GM18517 (cell line): Measurements from ENCODE around the gene RPS27L.
"Not testable (repeated sequence)": the region's sequence is repeated elsewhere in the genome, so short reads cannot be mapped to it uniquely, and the experiment has no call there.

Experiments
- ATAC-seq: cut with Tn5 transposase; IDR thresholded peaks from one replicate; pipeline ENCODE4 v1.9.1; 2021; ENCODE audit warnings: mild to moderate bottlenecking, moderate library complexity; ENCODE audit not compliant: unreplicated experiment

RPS27L gene

DNA sequence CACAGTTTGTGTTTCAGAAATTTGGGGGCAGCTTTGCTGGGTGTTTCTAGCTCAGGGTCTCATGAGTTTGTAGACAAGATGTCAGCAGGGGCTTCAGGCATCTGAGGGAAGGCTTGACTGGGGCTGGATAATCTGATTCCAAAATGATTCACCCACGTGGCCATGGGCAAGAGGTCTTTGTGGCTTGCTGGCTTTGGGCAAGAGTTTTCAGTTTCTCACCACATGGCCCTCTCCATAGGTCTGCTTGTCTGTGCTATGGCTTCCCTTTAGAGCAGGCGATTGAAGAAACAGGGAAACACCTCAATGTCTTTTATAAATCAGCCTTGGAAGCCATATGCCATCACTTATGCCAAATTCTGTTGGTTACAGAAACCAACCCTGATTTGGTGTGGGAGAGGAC lies 11.9 kb downstream of the RPS27L start:
- ATAC-seq = no peak

DNA sequence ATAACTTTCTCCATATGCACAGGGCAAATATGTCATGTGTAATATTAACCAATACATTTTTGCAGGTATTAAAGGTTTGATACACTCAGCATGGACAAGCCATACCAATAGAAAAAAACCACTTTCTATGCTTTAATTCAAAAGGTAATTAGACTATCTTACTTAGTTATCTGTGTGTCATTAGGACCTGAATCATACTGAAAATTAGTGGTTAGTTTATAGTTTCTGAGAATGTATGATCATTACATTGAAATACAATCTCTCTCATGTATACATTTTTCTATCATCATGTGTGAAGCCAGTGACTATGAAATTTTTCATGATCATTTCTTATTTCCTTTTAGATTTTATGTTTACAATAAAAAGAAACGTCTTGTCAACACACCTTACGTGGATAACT lies 16.3 kb downstream of the RPS27L start:
- no peak for ATAC-seq

DNA sequence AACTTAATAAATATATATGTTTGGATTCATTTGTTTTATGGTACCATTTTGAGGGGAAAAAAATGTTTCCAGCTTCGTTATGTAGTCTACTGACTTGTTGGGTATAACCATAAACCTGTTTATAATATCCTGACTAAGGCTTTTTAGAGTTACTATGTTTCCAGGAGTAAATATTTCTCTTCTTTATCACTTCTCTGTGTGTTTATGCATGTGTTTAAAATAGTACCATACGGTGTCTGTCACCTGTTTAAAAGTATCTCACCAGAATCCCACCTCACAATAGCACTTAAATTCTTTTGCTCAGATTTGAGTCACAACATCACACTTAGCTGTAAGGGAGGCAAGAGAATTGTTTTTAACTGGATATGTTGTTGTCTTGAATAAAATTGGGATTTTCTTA lies 20.5 kb downstream of the RPS27L start:
- no peak for ATAC-seq

DNA sequence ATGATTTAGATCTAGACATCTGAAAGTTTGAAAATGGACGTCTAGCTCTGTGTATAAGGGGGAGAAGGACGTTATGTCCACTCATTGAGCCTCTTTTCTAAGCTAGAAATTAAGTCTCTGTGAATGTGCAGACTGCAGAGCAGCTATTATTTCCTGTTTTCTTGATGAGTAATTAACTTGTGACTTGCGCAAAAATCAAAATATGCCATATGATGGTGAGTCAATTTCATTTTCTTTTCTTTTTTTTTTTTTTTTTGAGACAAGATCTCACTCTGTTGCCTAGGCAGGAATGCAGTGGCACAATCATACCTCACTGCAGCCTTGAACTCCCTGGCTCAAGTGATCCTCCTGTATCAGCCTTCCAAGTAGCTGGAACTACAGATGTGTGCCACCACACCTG lies 21.5 kb downstream of the RPS27L start:
- ATAC-seq = no peak

DNA sequence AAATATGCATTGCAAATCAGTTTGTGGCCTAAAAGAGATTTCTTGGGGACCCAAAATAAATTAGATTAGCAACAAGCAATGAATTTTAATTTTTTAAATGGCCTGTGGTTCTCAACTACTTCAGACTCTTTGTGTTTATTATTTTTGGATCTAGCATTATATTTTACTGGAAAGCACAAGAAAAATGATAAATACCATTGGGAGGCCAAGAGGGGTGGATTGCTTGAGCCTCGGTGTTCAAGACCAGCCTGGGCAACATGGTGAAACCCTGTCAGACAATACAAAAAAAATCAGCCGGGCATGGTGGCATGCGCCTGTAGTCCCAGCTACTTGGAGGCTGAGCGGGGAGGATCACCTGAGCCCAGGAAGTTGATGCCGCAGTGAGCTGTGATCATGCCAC lies 22.0 kb downstream of the RPS27L start:
- no peak for ATAC-seq

DNA sequence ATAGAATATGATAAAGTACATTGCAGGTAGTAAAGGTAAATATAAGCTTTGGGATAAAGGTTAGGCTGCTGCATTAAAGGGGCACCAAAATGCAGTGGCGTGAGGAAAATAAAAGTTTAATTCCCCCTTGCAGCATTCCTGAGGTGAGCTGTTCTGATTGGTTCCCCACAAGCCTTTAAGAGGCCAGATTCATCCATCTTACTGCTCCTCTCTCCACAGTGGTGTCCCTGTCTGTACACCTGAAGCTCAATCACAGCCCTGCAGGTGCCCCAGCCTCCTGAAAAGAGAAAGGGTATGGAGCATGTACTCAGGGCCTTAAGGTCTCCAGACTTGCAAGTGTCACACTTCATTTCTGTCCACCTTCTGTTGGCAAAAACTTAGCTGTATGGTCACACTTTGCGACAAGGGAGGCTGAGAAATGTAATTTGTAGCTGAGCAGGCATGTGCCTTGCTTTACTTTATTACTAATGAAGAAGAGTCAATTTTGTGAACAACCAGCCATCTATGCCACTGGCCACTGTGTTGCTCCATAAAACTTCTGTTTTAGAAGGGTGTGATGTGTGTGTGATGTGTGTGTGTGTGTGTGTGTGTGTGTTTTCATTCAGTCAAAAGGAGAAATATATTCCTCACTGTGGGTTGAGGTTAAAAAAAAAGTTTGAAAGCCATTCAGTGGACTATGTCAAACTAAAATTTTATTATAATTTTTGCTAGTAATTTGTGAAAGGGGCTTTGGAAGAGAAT lies 22.9 kb downstream of the RPS27L start:
- no peak for ATAC-seq

DNA sequence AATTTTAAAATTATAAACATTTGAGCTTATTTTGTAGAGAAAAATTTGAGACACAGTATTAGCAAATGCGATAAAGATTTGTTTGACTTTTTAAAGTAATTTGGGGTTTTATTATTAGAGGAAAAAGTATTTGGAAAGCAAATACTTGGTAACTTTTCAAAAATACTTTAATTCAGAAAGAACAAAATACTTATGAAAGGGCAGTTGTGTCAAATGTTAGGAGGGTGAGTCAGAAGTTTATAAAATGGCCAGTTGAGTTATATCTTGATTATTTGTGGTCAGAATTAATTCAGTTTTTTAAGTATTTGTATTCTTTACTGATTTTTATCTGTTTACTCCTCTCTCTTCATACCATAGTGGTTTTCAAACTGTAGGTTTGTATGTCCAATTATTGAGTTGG lies 23.5 kb downstream of the RPS27L start:
- no peak for ATAC-seq

DNA sequence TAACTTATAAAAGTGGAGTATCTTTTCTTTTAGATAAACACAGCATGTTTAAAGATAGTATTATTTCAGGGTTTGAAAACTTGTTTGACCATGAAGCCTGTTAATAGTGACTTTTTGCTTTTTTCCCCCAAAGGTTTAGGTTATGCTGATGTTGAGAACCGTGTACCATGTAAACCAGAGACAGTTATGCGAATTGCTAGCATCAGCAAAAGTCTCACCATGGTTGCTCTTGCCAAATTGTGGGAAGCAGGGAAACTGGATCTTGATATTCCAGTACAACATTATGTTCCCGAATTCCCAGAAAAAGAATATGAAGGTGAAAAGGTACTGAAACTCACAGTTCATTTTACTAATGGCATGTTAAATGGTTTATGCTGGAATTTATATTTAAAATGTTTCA lies 30.6 kb downstream of the RPS27L start:
- ATAC-seq = no peak

DNA sequence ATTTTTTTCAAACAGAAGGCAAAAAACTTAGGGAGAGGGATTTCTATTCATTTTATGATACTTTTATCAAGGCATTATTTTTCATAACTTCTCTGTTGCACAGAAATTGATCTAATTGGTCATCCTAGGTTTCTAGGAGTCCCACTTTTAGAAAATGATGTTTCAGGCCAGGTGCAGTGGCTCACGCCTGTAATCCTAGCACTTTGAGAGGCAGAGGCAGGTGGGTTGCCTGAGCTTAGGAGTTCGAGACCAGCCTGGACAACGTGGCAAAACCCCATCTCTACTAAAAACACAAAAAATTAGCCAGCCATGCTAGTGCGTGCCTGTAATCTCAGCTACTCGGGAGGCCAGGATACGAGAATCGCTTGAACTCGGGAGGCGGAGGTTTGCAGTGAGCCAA lies 32.8 kb downstream of the RPS27L start:
- ATAC-seq = no peak

DNA sequence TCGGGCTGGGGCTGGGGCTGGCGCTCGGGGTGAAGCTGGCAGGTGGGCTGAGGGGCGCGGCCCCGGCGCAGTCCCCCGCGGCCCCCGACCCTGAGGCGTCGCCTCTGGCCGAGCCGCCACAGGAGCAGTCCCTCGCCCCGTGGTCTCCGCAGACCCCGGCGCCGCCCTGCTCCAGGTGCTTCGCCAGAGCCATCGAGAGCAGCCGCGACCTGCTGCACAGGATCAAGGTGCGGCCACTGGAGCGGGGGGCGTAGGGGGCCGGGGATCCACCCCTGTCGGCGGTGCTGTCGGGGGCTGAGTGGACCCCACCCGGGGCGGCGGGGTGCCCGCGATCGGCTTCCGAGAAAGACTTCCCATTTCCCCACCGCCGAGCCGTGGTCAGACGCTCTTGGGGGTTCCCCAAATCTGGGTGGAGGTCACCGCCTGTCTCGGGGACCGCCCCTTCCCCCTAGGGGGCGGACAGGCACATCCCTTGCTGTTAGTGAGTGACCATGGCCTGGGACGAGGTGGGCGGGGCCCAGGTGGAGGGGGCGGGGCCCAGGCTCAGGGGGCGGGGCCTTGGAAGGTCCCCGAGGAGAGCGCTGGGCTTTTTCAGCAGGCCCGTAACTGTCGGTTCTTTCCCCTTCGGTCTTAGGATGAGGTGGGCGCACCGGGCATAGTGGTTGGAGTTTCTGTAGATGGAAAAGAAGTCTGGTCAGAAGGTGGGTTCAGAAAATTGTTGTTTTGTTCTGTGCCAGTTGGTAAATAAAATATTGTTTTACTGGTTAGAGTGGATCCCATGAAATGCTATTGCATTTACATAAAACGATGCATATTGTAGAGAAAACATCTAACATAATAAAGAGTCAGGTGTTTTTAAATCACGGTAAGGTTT lies 35.0 kb downstream of the RPS27L start:
- peak; percentile 80 for ATAC-seq

DNA sequence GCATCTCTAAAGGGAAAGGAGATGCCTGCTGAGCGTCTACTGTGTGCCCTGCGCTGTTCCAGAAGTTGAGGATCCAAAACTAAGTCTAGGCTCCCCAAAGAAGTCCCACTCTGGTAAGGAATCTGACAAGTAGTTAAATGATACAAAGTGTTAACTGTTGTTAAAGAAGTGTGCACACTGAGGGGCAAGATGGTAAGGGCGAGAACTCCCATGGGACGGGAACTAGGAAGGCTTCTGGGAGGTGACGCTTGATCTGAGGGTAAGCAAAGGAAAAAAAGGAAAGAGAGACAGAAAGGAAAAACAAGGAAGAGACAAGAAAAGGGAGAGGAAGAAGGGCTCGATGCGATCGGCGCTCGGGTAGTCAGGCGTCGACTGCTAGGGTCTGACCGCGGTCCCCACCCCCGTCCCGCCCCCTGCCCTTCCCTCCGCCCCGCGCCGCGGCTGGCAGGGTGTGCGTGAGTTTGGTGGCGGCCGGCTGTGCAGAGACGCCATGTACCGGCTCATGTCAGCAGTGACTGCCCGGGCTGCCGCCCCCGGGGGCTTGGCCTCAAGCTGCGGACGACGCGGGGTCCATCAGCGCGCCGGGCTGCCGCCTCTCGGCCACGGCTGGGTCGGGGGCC lies 35.8 kb downstream of the RPS27L start, which contains the start of gene LACTB:
LACTB (plus strand) TSS at position 480 of the 620 bp plus-strand sequence; CDS start at position 491, 11 bp downstream.
- ATAC-seq = peak; percentile 59

DNA sequence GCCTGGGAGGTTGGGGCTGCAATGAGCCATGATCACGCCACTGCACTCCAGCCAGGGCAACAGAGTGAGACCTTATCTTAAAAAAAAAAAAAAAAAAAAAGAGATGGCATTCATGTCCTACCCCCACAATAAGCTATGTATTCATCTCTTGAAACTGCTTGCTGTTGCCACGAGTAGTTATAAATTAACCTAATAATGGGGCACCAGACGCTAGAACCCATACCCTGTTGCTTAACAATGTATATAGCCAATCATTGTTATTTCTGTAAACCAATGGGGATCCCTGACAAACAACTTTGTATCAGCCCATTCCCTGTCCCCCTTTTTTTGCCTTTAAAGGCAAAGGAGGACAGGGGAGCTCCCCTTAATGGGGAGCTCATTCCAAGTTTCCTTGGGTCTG lies 38.4 kb downstream of the RPS27L start:
- ATAC-seq = no peak

DNA sequence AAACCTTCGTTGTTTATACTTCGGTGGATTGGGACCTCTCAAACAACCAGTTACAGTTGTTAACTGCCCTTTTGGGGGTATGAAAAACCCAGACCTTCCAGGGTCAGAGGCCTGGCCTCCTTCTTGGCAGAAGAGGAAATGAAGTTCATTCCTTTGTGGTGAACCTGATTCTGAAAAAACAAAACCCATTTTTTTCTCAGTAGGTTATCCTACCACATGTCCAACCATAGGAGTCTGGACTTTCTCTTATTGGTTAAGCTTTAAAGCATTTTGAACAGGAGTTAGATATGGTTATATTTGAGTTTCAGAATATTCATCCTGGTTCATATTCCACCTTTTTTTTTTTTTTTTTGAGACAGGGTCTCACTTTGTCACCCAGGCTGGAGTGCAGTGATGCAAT lies 42.8 kb downstream of the RPS27L start:
- no peak for ATAC-seq

DNA sequence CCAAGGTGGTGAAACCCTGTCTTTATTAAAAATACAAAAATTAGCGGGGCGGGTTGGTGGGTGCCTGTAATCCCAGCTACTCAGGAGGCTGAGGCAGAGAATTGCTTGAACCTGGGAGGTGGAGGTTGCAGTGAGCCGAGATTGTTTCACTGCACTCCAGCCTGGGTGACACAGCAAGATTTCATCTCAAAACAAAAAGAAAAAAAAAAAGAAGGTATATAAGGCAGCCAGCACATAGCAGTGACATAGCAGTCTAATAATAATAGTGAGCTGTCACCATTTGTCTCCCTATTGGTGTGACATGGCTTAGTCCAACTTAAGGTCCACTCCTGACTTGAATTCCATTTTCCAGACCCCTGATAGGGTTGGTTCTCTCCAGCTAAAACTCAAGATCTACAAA lies 44.4 kb downstream of the RPS27L start:
- ATAC-seq = no peak

DNA sequence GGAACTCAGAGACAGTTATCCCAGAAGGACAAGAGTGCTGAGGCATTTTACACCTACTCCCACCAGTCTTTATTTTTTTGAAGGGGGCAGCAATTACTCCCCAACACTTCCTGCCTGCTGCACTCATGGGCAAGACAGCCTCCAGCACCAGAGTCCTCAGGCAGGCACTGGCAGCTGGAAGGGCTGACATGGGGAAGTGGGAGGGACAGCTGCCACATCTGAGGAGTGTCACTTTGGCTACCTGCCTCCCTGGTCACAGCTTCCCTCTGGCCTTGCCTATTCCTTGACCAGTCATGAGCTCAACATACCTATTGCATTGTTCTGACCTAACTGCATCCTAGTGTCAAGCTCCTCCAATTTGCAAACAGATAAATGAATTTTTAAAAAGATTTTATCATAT lies 45.8 kb downstream of the RPS27L start:
- ATAC-seq = no peak

DNA sequence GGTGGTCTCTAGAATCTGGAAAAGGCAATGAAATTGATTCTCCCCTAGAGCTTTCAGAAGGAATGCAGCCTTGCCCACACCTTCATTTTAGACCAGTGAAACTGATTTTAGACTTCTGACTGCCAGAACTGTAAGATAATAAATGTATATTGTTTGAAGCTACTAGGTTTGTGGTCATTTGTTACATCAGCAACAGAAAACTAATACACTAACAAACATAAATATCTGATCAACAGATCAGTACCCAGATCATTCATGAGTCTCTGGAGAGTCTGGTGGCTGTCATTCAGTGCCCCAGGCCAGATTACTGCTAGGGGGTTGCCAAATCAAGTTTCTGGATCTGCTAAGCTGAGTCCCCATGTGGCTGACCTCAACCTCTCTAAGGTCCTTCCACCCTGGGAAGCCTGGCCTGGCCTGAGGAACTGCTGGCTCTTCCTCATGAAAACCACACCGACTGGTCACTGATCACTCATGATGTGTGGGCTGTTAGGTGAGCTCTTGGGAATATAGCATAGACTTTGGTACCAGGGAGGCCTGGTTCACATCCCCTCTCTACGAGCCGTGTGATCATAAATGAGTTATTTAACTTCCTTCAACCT lies 46.8 kb downstream of the RPS27L start:
- ATAC-seq = no peak

DNA sequence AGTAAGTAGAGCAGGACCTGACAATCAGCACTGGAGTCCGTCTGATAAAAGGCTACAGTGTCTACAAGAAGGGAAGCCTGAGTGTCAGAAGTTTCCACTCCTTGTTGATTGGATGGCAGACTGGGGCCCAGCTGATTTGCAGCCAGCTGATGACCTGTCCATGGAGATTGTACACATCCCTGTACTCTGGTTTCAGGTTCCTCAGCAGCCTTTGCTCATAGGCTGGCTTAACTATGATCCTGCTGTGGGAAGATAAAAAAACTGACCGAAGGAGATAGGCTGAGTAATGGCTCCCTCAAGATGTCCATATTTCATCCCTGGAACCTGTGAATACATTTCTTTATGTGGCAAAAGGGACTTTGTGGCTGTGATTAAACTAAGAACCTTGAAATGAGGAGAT lies 47.4 kb downstream of the RPS27L start:
- ATAC-seq = no peak

DNA sequence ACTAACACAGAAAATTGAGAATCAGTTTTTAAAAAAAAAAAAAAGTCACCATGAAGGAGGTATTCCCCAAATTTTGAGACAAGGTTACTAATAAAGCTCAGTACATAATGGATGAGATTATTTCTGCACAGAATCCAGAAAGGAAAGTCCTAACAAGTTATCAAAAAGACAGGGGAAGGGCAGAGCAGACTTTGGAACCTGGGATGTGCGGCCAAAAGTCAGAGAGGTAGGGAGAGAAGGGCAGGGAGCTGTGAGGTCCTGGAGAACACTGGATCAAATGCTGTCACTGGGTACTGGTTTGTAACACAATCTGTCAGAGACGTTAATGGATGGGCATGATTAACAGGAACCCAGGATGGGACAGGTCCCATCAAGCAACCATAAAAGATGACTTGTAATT lies 47.8 kb downstream of the RPS27L start:
- no peak for ATAC-seq

DNA sequence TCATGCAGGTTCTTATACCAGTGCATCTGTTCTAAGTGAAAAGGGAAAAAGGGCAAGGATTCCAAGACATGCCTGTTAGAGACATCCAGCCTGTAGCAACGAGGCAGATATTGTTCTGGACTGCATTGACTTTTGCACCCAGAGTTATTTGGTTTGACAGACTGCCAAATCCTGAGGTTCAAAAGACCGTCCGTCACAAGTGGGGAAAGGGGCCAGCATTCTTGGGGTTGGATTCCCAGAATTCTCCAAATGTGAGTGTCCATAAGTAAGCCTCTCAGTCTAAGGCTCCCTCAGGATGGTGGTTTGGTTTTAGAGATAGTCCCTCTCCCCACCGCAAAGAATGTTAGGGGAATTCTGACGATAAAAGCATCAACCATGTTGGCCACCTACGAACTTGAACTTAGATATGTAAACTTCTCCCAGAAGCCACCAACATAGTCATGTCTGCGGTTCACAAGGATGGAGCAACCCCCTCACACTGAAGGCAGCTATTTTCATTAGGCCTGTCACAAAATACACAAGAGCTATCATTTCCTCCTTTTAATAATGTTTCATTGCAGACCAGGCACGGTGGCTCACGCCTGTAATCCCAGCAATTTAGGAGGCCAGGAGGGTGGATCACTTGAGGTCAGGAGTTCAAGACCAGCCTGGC lies 49.3 kb downstream of the RPS27L start:
- no peak for ATAC-seq

DNA sequence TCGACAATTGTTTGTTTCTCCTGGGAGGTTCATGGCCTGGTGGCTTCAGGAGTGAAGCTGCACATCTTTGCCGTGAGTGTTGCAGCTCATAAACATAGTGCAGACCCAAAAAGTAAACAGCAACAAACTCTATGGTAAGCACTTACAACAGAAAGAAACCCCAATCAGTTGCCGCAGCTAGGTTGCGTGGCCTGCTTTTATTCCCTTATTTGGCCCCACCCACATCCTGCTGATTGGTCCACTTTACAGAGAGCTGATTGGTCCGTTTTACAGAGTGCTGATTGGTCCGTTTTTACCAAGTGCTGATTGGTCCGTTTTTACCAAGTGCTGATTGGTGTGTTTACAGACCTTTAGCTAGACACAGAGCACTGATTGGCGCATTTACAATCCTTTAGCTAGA lies 51.9 kb downstream of the RPS27L start:
- not testable (repeated sequence) for ATAC-seq

DNA sequence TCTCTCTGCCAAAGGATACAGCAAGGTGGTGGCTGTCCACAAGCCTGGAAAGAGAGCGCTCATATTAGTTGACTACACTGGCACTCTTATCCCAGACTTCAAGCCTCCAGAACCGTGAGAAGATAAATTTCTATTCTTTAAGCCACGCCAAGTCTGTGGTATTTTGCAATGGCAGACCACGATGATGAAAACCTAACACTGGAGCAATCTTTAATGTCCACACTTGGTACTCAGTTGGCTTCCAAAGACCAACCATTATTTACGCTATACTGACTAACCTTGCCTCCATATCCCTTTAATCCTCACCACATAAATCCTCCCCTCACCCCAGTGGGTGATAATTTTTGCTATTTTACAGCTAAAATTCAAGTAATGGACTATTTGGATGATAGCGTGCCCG lies 52.5 kb downstream of the RPS27L start:
- no peak for ATAC-seq
